Mesendoderm (in vitro differentiated cells): ENCODE measurements around the gene BLM.
A peak's percentile ranks its signal among the peaks of the same experiment; 100 is the strongest.

Experiments
- DNase-seq: peaks from one replicate; pipeline ENCODE4 v3.0.0; 2013
- H2AK5ac ChIP-seq: 2 replicates; pipeline ENCODE4 v1.6.1; 2013; ENCODE audit warnings: low read length, inconsistent platforms
- H2BK120ac ChIP-seq: 2 replicates; pipeline ENCODE4 v1.6.1; 2013; ENCODE audit warnings: low read depth, mild to moderate bottlenecking, low read length, moderate library complexity, mixed read lengths
- H2BK15ac ChIP-seq: replicated peaks from 2 replicates; pipeline ENCODE4 v1.6.1; 2013; ENCODE audit warnings: low read depth, mild to moderate bottlenecking, moderate library complexity
- H2BK5ac ChIP-seq: 2 replicates; pipeline ENCODE4 v1.6.1; 2013; ENCODE audit warnings: low read length, inconsistent platforms
- H3K18ac ChIP-seq: 2 replicates; pipeline ENCODE4 v1.6.1; 2013; ENCODE audit warnings: mild to moderate bottlenecking, low read length, mixed read lengths
- H3K23ac ChIP-seq: one replicate; pipeline ENCODE4 v1.6.1; 2013; ENCODE audit warnings: low read length
- H3K27ac ChIP-seq: 2 replicates; pipeline ENCODE4 v1.5.1; 2013; ENCODE audit warnings: low read depth, mild to moderate bottlenecking, inconsistent platforms, low read length, moderate library complexity
- H3K27me3 ChIP-seq: 2 replicates; pipeline ENCODE4 v1.6.1; 2013; ENCODE audit warnings: low read length, control low read depth, mild to moderate bottlenecking, inconsistent platforms; ENCODE audit not compliant: insufficient read depth, poor library complexity
- H3K36me3 ChIP-seq: 2 replicates; pipeline ENCODE4 v1.6.1; 2013; ENCODE audit warnings: low read length, inconsistent platforms; ENCODE audit not compliant: control insufficient read depth, insufficient read depth
- H3K4ac ChIP-seq: one replicate; pipeline ENCODE4 v1.6.1; 2013; ENCODE audit warnings: low read depth, mild to moderate bottlenecking, low read length, moderate library complexity
- H3K4me1 ChIP-seq: 2 replicates; pipeline ENCODE4 v1.6.1; 2013; ENCODE audit warnings: low read depth, low read length, inconsistent platforms; ENCODE audit not compliant: control insufficient read depth
- H3K4me2 ChIP-seq: 2 replicates; pipeline ENCODE4 v1.6.1; 2013; ENCODE audit warnings: low read length
- H3K4me3 ChIP-seq: 2 replicates; pipeline ENCODE4 v1.5.1; 2013; ENCODE audit warnings: mild to moderate bottlenecking, low read length
- H3K56ac ChIP-seq: one replicate; pipeline ENCODE4 v1.6.1; 2013; ENCODE audit warnings: low read length
- H3K79me1 ChIP-seq: 2 replicates; pipeline ENCODE4 v1.6.1; 2013; ENCODE audit warnings: low read length, inconsistent platforms
- H3K79me2 ChIP-seq: 2 replicates; pipeline ENCODE4 v1.6.1; 2013; ENCODE audit warnings: mild to moderate bottlenecking, low read length; ENCODE audit not compliant: control insufficient read depth, insufficient read depth
- H3K9ac ChIP-seq: 2 replicates; pipeline ENCODE4 v1.6.1; 2013; ENCODE audit warnings: low read length, inconsistent platforms
- H4K5ac ChIP-seq: one replicate; pipeline ENCODE4 v1.6.1; 2013; ENCODE audit warnings: low read length
- H4K8ac ChIP-seq: one replicate; pipeline ENCODE4 v1.6.1; 2013; ENCODE audit warnings: low read depth, mild to moderate bottlenecking, control low read depth, low read length, moderate library complexity
- WGBS: extraction: QIAGEN DNeasy Blood & Tissue Kit; methylation state at CpG from one replicate; pipeline ENCODE4 v1.1.7; 2013; ENCODE audit warnings: low lambda C conversion rate, missing lambda C conversion rate; ENCODE audit not compliant: insufficient coverage; ENCODE audit errors: extremely low coverage; 5-methylcytosine and 5-hydroxymethylcytosine counted together

BLM gene

GRCh38 chr15:90694987-90695386 lies 22.2 kb upstream of the BLM start:
- Histone ChIP-seq H3K9ac (no peak overlapping the region), H4K5ac (no peak overlapping the region), H3K4me3 (no peak overlapping the region), H3K27me3 (no peaks in the 10 kb centered on the region), H2BK15ac (no peak overlapping the region), H2BK120ac (no peak overlapping the region), H2AK5ac (no peak overlapping the region), H3K18ac (no peak overlapping the region), H3K27ac (no peak overlapping the region), H4K8ac (no peak overlapping the region), H3K4me1 (no peaks in the 10 kb centered on the region), H3K79me1 (no peaks in the 10 kb centered on the region), H3K23ac (no peak overlapping the region), H3K4ac (no peak overlapping the region), H3K56ac (no peak overlapping the region), H2BK5ac (no peak overlapping the region), H3K4me2 (no peak overlapping the region), H3K36me3 (no peaks in the 10 kb centered on the region), H3K79me2 (no peaks in the 10 kb centered on the region)
- no peak for DNase-seq

DNA sequence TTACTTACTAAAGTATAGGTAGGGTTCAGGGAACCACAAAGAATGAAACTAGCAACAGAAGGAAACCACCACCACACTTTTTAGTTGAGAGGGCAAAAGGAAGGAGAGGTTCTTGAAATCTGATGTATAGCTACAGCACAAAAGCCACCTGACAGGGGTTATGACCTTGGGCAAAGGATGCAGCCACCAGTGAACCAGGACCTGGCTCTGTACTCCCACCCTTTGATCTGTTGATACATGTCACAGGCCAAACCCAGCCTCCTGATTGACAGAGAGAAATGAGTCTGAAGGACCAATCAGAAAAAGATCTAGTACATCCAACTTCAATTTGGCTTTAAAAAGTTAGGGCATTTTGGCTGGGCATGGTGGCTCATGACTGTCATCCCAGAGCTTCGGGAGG lies 20.0 kb upstream of the BLM start:
- H3K9ac ChIP-seq: no peak overlapping the region

GRCh38 chr15:90698629-90699028 lies 18.5 kb upstream of the BLM start:
- H2BK5ac ChIP-seq: no peak overlapping the region
- H3K79me1 ChIP-seq: no peaks in the 10 kb centered on the region
- H3K4me3 ChIP-seq: no peak overlapping the region
- H3K36me3 ChIP-seq: no peaks in the 10 kb centered on the region
- H3K4me2 ChIP-seq: no peak overlapping the region
- H3K27ac ChIP-seq: no peak overlapping the region
- H4K5ac ChIP-seq: no peak overlapping the region
- H2BK120ac ChIP-seq: no peak overlapping the region
- no peaks in the 10 kb centered on the region for H3K27me3 ChIP-seq
- H3K4ac ChIP-seq: no peak overlapping the region
- H3K9ac ChIP-seq: no peak overlapping the region
- no peak overlapping the region for H3K23ac ChIP-seq
- H2BK15ac ChIP-seq: no peak overlapping the region
- no peaks in the 10 kb centered on the region for H3K79me2 ChIP-seq
- H4K8ac ChIP-seq: no peak overlapping the region
- H3K4me1 ChIP-seq: no peaks in the 10 kb centered on the region
- no peak for DNase-seq
- no peak overlapping the region for H2AK5ac ChIP-seq
- no peak overlapping the region for H3K18ac ChIP-seq
- WGBS: no CpG with 5 or more reads among the region's 3 CpGs
- H3K56ac ChIP-seq: no peak overlapping the region

More for the DNA sequence above, 20.0 kb upstream of the BLM start:
- H3K36me3 ChIP-seq: no peaks in the 10 kb centered on the region
- no peak for DNase-seq
- no peak overlapping the region for H2BK15ac ChIP-seq
- no peak overlapping the region for H4K8ac ChIP-seq
- H3K4ac ChIP-seq: no peak overlapping the region
- H3K18ac ChIP-seq: no peak overlapping the region
- H4K5ac ChIP-seq: no peak overlapping the region
- WGBS: no CpG with 5 or more reads among the region's 1 CpG
- no peak overlapping the region for H2BK5ac ChIP-seq
- H3K79me1 ChIP-seq: no peaks in the 10 kb centered on the region
- no peaks in the 10 kb centered on the region for H3K4me1 ChIP-seq
- no peak overlapping the region for H3K4me3 ChIP-seq
- H3K27ac ChIP-seq: no peak overlapping the region
- H3K56ac ChIP-seq: no peak overlapping the region
- H2AK5ac ChIP-seq: no peak overlapping the region
- H3K79me2 ChIP-seq: no peaks in the 10 kb centered on the region
- H3K27me3 ChIP-seq: no peaks in the 10 kb centered on the region
- H2BK120ac ChIP-seq: no peak overlapping the region
- H3K23ac ChIP-seq: no peak overlapping the region
- no peak overlapping the region for H3K4me2 ChIP-seq

- Histone ChIP-seq H2BK120ac (no peak overlapping the region), H3K79me1 (no peaks in the 10 kb centered on the region), H4K8ac (no peak overlapping the region), H3K79me2 (no peaks in the 10 kb centered on the region), H3K56ac (no peak overlapping the region), H3K27me3 (no peaks in the 10 kb centered on the region), H3K4ac (no peak overlapping the region), H2BK15ac (no peak overlapping the region), H3K4me2 (no peak overlapping the region), H4K5ac (no peak overlapping the region), H3K4me3 (no peak overlapping the region), H3K23ac (no peak overlapping the region), H2BK5ac (no peak overlapping the region), H3K27ac (no peak overlapping the region), H3K9ac (no peak overlapping the region), H2AK5ac (no peak overlapping the region), H3K18ac (no peak overlapping the region), H3K4me1 (no peaks in the 10 kb centered on the region), H3K36me3 (no peaks in the 10 kb centered on the region)
- no peak for DNase-seq
- WGBS: no CpG with 5 or more reads among the region's 2 CpGs
These were observed 16.1 kb upstream of the BLM start for GRCh38 chr15:90701048-90701447.

DNA sequence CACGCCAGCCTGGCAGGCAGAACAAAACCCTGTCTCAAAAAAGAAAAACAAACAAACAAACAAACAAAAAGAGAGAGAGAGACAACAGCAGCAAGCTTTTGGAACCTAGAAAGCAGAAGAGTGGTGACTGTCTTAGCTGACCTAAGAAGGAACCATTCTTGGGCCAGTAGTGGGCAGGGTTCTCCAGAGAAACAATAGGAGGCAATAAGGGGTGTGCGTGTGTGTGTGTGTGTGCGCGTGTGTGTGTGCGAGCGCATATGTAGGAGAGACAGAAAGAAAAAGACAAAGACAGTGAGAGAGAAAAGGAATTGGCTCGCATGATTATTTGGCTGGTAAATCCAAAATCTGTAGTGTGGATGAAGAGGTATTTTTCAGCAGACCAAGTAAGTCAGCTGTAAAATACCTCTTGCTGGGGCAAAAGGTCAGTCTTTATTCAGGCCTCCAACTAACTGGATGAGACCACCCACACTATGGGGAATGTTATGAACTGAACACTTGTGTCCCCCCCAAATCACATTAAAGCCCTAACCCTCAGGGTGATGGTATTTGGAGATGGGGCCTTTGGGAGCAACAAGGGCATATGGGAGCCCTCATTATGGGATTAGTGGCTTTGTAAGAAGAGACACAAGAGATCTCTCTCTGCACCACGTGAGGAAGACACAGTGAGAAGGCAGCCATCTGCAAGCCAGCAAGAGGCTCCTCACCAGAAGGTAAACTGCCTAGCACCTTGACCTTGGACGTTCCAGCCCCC lies 15.1 kb upstream of the BLM start:
- H3K4me2 ChIP-seq: no peak overlapping the region
- peak; percentile 27 for DNase-seq
- H3K4me1 ChIP-seq: no peaks in the 10 kb centered on the region
- H2BK5ac ChIP-seq: no peak overlapping the region
- H2AK5ac ChIP-seq: no peak overlapping the region
- H2BK15ac ChIP-seq: no peak overlapping the region
- H3K4me3 ChIP-seq: no peak overlapping the region
- H3K4ac ChIP-seq: no peak overlapping the region
- no peak overlapping the region for H2BK120ac ChIP-seq
- no peak overlapping the region for H4K5ac ChIP-seq
- no peaks in the 10 kb centered on the region for H3K36me3 ChIP-seq
- no peaks in the 10 kb centered on the region for H3K79me1 ChIP-seq
- no peak overlapping the region for H3K23ac ChIP-seq
- no peak overlapping the region for H4K8ac ChIP-seq
- H3K9ac ChIP-seq: no peak overlapping the region
- no peak overlapping the region for H3K56ac ChIP-seq
- no peak overlapping the region for H3K18ac ChIP-seq
- H3K27me3 ChIP-seq: no peaks in the 10 kb centered on the region
- WGBS: no CpG with 5 or more reads among the region's 9 CpGs
- H3K27ac ChIP-seq: no peak overlapping the region
- H3K79me2 ChIP-seq: no peaks in the 10 kb centered on the region

- WGBS: no CpG with 5 or more reads among the region's 5 CpGs
- H3K36me3 ChIP-seq: no peaks in the 10 kb centered on the region
- H3K4me3 ChIP-seq: no peak overlapping the region
- H3K4ac ChIP-seq: no peak overlapping the region
- no peak overlapping the region for H3K56ac ChIP-seq
- no peaks in the 10 kb centered on the region for H3K79me1 ChIP-seq
- H2BK15ac ChIP-seq: no peak overlapping the region
- H3K18ac ChIP-seq: no peak overlapping the region
- H4K5ac ChIP-seq: no peak overlapping the region
- H3K23ac ChIP-seq: no peak overlapping the region
- H3K4me1 ChIP-seq: no peaks in the 10 kb centered on the region
- no peaks in the 10 kb centered on the region for H3K79me2 ChIP-seq
- H3K27me3 ChIP-seq: no peaks in the 10 kb centered on the region
- no peak overlapping the region for H2BK5ac ChIP-seq
- H2AK5ac ChIP-seq: no peak overlapping the region
- no peak overlapping the region for H4K8ac ChIP-seq
- no peak overlapping the region for H3K9ac ChIP-seq
- no peak overlapping the region for H2BK120ac ChIP-seq
- H3K27ac ChIP-seq: no peak overlapping the region
- no peak for DNase-seq
- no peak overlapping the region for H3K4me2 ChIP-seq
These were observed 13.7 kb upstream of the BLM start for GRCh38 chr15:90703455-90703854.
